ENCODE results near the gene NEIL3.

Gene NEIL3

GRCh38 chr4:177367336-177367735, 57.7 kb downstream of the NEIL3 start:
- DNase-seq (ENCODE audit: low read depth): no peak

GRCh38 chr4:177369372-177369771, 59.7 kb downstream of the NEIL3 start:
- no peak for DNase-seq (ENCODE audit: low read depth)

DNA sequence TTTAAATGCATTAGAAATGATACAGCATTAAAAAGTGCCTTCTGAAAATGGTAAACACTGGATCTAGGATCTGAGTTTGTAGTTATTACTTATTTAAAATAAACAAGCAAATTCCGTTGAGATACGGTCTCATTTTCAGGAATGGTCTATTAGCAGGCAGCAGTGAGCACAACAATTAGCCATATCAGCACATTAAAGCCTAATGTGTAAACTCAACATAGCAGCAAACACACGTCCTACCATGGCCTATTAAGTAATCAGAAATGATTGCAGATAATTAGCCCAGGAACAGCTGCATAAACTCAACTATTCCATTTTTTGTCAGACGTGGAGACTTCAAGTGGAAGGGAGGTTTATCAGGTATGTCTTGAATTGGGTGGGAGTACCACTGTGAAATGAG, 61.8 kb downstream of the NEIL3 start:
- DNase-seq (ENCODE audit: low read depth): no peak

- no peak for DNase-seq (ENCODE audit: low read depth)
Measured at GRCh38 chr4:177374966-177375365, 65.3 kb downstream of the NEIL3 start.

DNA sequence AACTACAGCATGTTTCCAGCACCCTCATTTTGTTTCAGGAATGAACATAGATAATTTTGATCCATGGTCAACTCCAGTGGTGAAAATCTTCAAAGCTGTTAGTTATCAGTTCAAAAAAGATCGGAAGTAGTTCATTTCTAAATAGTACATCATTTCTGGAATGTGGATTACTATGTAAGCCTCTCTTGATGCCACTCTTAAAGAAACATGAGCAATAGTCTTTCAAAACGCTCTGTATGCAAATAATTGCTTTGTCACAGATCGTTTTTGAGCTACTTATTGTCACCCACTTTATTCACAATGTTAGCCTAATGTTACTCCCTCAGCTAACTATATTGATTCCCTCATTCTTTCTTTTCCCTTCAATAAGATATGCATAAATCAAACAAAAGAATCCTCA, 65.7 kb downstream of the NEIL3 start:
- DNase-seq (ENCODE audit: low read depth): no peak

GRCh38 chr4:177376024-177376423, 66.3 kb downstream of the NEIL3 start:
- DNase-seq (ENCODE audit: low read depth): no peak

DNA sequence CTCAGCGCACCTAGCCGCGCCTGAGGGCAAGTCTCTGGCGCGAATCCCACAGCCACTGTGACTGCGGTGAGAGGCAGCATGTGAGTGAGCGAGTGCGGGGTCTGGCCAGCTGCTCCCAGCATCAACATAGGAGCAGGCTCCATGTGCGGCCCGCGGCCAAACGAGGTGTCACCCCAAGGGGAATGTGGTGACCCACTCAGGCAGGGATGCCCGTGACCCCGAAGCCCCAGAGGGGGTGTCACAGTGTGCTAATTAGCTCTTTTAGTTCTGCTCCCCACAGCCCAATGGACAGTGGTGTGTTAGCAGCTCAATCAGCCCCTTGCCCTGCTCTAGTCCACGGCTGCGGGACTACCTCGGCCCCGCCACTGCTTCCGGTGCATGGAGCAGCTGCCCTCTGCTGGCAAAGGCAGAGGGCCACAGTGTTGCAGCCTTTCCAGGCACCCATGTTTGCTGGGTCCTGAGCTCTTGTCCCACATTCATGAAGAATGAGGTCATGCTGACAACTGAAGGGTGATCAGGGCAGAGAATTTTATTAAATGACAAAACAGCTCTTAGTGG, 71.1 kb downstream of the NEIL3 start:
- DNase-seq (ENCODE audit: low read depth): no peak

DNA sequence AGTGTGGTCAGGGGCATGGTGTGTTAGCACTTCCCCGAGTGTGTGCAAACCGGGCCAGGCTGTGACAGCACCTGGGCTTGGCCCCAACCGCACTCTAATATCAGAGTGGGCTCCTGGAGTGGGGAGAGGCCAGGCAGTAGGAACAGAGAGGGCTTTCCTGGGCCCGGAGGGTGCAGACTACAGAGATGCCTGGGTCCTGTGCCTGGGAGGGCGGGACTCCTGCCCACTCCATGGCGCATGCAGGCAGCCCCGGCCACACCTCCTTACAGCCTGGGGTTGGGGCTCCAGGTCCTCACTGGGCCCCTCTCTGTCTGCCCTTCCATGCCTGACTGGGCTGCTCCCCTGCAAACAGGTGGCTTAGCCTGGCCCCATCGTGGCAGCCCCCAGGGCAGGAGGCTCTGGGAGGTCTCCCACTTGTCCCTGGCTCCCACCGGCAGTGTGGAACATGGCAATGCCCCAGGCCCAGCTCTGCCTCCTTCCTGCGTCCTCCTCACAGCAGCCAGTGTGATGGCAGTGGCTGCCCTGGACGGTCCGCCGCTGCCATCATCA, 72.2 kb downstream of the NEIL3 start:
- no peak for DNase-seq (ENCODE audit: low read depth)

DNA sequence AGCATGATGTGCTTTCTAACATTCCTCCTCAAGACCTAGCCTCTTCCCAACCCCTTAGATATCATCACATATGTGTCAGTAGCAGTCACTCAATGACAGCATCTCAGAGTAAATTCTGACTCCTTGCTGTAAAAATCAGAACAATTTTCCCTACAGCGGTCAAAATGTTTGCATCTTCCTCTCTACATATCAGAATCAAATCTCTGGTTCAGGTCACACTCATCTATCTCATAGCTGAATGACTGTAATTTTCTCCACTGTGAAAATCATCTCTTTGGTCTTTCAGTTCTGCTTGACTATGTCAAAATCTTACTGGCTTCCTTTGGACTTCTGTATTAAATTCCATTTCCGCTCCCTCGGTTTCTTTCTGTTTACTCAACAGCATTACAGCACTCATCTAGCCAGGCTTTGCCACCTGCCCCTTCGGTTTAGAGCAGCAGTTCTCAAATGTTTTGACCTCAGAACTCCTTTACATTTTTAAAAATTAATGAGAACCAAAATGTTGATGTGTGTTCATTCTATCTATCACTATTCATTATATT, 75.3 kb downstream of the NEIL3 start:
- no peak for DNase-seq (ENCODE audit: low read depth)

- DNase-seq (ENCODE audit: low read depth): no peak
Measured at GRCh38 chr4:177385576-177386277, 76.1 kb downstream of the NEIL3 start.

- DNase-seq (ENCODE audit: low read depth): no peak
Measured at GRCh38 chr4:177386278-177386815, 76.7 kb downstream of the NEIL3 start.

DNA sequence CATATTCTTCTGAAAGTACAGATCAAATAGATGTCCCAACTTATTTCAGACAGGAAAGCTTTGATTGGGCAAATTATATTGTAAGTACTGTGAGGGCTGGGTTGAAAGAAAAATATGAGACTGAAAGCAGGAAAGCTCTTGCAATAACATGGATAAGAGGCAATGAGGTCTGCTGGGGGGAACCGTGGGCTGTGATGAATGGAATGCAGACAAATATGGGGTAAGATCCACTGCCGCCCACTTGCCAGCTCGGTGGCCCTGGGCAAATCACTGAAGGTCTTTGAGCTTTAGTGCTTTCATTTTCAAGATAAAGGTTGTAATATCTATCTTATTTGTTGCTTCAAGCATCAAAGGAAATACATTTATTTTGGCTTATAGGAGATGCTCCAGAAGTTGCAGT, 81.6 kb downstream of the NEIL3 start:
- no peak for DNase-seq (ENCODE audit: low read depth)

- no peak for DNase-seq (ENCODE audit: low read depth)
Measured at GRCh38 chr4:177391953-177392352, 82.3 kb downstream of the NEIL3 start.

GRCh38 chr4:177393236-177393635, 83.6 kb downstream of the NEIL3 start:
- no peak for DNase-seq (ENCODE audit: low read depth)

DNA sequence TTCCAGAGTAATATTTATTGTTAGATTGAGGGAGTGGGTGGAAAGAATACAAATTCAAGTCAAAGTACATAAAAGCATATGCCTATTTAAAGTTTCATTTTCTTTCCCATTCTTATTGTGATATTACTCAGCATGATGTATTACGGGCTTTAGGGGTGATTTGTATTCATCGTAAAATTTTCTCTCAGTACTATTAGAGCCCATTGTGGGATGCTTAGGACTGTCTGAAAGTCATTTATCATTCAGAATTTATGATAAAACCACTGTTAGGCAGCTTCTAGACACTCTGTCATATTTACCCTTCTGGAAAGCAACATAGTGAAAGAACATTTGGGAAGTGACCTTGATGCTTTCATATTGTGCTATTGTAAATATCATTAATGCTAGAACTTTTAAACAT, 86.7 kb downstream of the NEIL3 start:
- no peak for DNase-seq (ENCODE audit: low read depth)

- DNase-seq (ENCODE audit: low read depth): no peak
Measured at GRCh38 chr4:177400030-177400429, 90.4 kb downstream of the NEIL3 start.

GRCh38 chr4:177401658-177402273, 92.1 kb downstream of the NEIL3 start:
- DNase-seq (ENCODE audit: low read depth): no peak

GRCh38 chr4:177403746-177404145, 94.1 kb downstream of the NEIL3 start:
- no peak for DNase-seq (ENCODE audit: low read depth)

GRCh38 chr4:177404342-177404741, 94.7 kb downstream of the NEIL3 start:
- no peak for DNase-seq (ENCODE audit: low read depth)

DNA sequence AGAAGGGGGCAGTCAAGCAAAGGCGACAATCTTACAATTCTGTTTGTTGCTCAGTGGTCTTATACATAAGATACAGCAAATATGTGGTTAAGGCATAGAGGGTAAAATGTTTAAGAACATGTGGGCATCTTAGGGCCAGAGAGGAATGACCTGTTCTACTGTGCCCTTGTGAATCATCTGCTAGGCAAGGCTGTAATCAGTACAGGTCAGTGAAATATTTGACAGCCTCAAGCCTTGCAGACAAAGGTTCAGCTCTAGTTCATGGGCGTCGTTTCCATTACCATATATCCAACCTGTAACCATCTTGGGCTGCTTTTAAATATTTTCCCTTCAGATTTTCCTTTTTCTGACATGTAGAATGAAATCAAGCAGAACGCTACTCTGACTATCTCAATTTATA, 95.3 kb downstream of the NEIL3 start:
- no peak for DNase-seq (ENCODE audit: low read depth)

DNA sequence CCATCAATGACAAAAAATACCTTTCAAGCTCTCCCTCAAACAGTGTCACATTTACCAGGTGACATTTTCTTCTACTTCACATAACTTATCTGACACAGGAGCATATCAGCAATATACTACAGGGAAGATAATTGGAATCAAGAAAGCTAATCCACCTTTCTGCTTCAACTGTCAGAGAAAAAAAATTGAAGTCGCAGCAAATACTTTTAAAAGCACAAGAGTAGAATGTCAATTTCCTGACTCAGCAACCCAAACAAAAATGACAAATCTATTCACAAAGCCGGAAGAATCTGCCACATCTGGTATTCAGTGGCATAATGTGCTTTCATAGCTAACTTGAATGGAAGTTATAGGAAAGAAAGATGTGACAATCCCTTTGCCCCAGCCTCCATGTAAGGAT, 95.8 kb downstream of the NEIL3 start:
- DNase-seq (ENCODE audit: low read depth): no peak

GRCh38 chr4:177408023-177408422, 98.3 kb downstream of the NEIL3 start:
- DNase-seq (ENCODE audit: low read depth): no peak

DNA sequence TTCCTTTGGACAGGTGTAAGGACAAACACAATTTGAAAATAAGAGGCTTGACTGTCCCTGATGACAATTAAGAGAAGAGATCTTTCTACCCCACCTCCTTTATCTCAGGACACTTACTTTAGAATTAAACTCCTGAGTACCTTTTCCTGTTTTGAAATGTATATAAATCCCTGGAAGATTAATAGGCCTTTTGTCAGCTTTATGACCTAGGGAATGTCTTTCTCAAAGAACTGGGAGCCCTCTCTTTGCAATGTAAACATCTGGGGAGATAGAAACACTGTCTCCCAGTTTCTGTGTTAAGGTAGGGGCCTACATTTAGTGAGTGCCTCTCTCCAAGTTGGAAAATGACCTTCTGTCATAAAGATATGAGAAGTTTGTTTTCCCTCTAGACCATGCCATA, 100.9 kb downstream of the NEIL3 start:
- no peak for DNase-seq (ENCODE audit: low read depth)

All from stimulated activated CD8-positive, alpha-beta memory T cell treated with anti-CD3 and anti-CD28 coated beads, Interleukin-12 subunit alpha, Interleukin-12 subunit beta, amount 100 ng/mL, for 4 hours (primary cell).